HCT116 (cell line): ENCODE data around the gene RNF208.

Experiments
- EZH2 ChIP-seq: fragments of 200-600 bp; sonication (generic); IDR thresholded peaks from 2 replicates; pipeline ENCODE4 v1.6.1; 2017; ENCODE audit warnings: antibody characterized with exemption, mixed run types
- EZH2phosphoT487 ChIP-seq: fragments of 200-600 bp; IDR thresholded peaks from 2 replicates; pipeline ENCODE4 v1.6.1; 2018; ENCODE audit warnings: antibody characterized with exemption, borderline replicate concordance
- ZFX ChIP-seq: fragments of 450-650 bp; IDR thresholded peaks from 2 replicates; pipeline ENCODE4 v1.6.1; 2017

GRCh38 chr9:137262909-137263285 lies 40.9 kb upstream of the RNF208 start:
- TF ChIP-seq ZFX (no peak), EZH2 (no peak), EZH2phosphoT487 (no peak)
